ENCODE measurements around the gene EFL1.
A peak's percentile ranks its signal among the peaks of the same experiment; 100 is the strongest.
"Not testable (repeated sequence)": the region's sequence is repeated elsewhere in the genome, so short reads cannot be mapped to it uniquely, and the experiment has no call there.

The EFL1 gene

GRCh38 chr15:82275410-82275809, 12.9 kb upstream of the EFL1 start:
- no peak for FAIRE-seq

GRCh38 chr15:82272154-82272553, 9.6 kb upstream of the EFL1 start:
- FAIRE-seq: no peak

- FAIRE-seq: not testable (repeated sequence)
These were observed 5.9 kb upstream of the EFL1 start for GRCh38 chr15:82268454-82268853.

- FAIRE-seq: not testable (repeated sequence)
These were observed 4.6 kb upstream of the EFL1 start for GRCh38 chr15:82267137-82267536.

- no peak for FAIRE-seq
These were observed 816 bp upstream of the EFL1 start for GRCh38 chr15:82263350-82263749.

GRCh38 chr15:82261566-82262421, 740 bp downstream of the EFL1 start:
- not testable (repeated sequence) for FAIRE-seq

GRCh38 chr15:82248261-82248660, 14.3 kb downstream of the EFL1 start:
- FAIRE-seq: not testable (repeated sequence)

- not testable (repeated sequence) for FAIRE-seq
These were observed 16.6 kb downstream of the EFL1 start for GRCh38 chr15:82245956-82246355.

GRCh38 chr15:82243644-82244043, 18.9 kb downstream of the EFL1 start:
- not testable (repeated sequence) for FAIRE-seq

GRCh38 chr15:82241836-82242499, 20.6 kb downstream of the EFL1 start:
- peak; percentile 41 for FAIRE-seq

- no peak for FAIRE-seq
These were observed 22.7 kb downstream of the EFL1 start for GRCh38 chr15:82239685-82240391.

GRCh38 chr15:82237944-82238534, 24.5 kb downstream of the EFL1 start:
- FAIRE-seq: not testable (repeated sequence)

- no peak for FAIRE-seq
These were observed 30.7 kb downstream of the EFL1 start for GRCh38 chr15:82231842-82232241.

GRCh38 chr15:82231233-82231632, 31.3 kb downstream of the EFL1 start:
- FAIRE-seq: no peak

GRCh38 chr15:82228750-82229149, 33.8 kb downstream of the EFL1 start:
- FAIRE-seq: no peak

GRCh38 chr15:82221535-82221934, 41.0 kb downstream of the EFL1 start:
- not testable (repeated sequence) for FAIRE-seq

GRCh38 chr15:82216092-82216491, 46.4 kb downstream of the EFL1 start:
- peak; percentile 72 for FAIRE-seq

GRCh38 chr15:82212201-82212600, 50.3 kb downstream of the EFL1 start:
- not testable (repeated sequence) for FAIRE-seq

GRCh38 chr15:82210066-82210597, 52.4 kb downstream of the EFL1 start:
- not testable (repeated sequence) for FAIRE-seq

GRCh38 chr15:82204575-82204974, 58.0 kb downstream of the EFL1 start:
- not testable (repeated sequence) for FAIRE-seq

- no peak for FAIRE-seq
These were observed 64.6 kb downstream of the EFL1 start for GRCh38 chr15:82197733-82198594.

GRCh38 chr15:82196353-82196752, 66.2 kb downstream of the EFL1 start:
- FAIRE-seq: no peak

Measured in colon (tissue), 2 donors.